ENCODE results near the gene TMEM233.

GRCh38 chr12:119576118-119576810, 17.3 kb upstream of the TMEM233 start:
- TF ChIP-seq RARB (CRISPR knock-in tag; IDR thresholded peaks at IDR 0.05) (no peak), TCF4 (CRISPR knock-in tag; IDR thresholded peaks at IDR 0.05; ENCODE audit: borderline replicate concordance) (no peak), ARNTL (CRISPR knock-in tag; IDR thresholded peaks at IDR 0.05; ENCODE audit: borderline replicate concordance, low read depth) (no peak), ZFP30 (CRISPR knock-in tag; IDR thresholded peaks at IDR 0.05) (no peak), ZFP3 (CRISPR knock-in tag; IDR thresholded peaks at IDR 0.05) (no peak), PATZ1 (CRISPR knock-in tag; IDR thresholded peaks at IDR 0.05; ENCODE audit: borderline replicate concordance) (no peak)
- TF ChIP-seq, protein P1, sequence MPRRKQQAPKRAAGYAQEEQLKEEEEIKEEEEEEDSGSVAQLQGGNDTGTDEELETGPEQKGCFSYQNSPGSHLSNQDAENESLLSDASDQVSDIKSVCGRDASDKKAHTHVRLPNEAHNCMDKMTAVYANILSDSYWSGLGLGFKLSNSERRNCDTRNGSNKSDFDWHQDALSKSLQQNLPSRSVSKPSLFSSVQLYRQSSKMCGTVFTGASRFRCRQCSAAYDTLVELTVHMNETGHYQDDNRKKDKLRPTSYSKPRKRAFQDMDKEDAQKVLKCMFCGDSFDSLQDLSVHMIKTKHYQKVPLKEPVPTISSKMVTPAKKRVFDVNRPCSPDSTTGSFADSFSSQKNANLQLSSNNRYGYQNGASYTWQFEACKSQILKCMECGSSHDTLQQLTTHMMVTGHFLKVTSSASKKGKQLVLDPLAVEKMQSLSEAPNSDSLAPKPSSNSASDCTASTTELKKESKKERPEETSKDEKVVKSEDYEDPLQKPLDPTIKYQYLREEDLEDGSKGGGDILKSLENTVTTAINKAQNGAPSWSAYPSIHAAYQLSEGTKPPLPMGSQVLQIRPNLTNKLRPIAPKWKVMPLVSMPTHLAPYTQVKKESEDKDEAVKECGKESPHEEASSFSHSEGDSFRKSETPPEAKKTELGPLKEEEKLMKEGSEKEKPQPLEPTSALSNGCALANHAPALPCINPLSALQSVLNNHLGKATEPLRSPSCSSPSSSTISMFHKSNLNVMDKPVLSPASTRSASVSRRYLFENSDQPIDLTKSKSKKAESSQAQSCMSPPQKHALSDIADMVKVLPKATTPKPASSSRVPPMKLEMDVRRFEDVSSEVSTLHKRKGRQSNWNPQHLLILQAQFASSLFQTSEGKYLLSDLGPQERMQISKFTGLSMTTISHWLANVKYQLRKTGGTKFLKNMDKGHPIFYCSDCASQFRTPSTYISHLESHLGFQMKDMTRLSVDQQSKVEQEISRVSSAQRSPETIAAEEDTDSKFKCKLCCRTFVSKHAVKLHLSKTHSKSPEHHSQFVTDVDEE (CRISPR knock-in tag; IDR thresholded peaks at IDR 0.05), result no peak
